Right renal pelvis (tissue), 4 donors: ENCODE data around the gene FBF1. TPM values are rescaled to one million over a fixed set of nuclear protein-coding genes. Genes with fewer than 3 reads are reported as not detected.
"Not testable (repeated sequence)": the region's sequence is repeated elsewhere in the genome, so short reads cannot be mapped to it uniquely, and the experiment has no call there.

Source experiments
- DNase-seq, 4 donors: peaks; one replicate each; pipeline ENCODE4 v3.0.0-alpha.2; 2013; ENCODE audit warnings: low read depth in 4 of 4, low spot score in 3 of 4, missing footprints in 1 of 4
- polyA plus RNA-seq, 4 donors: library from polyadenylated mRNA; unstranded; fragments of 120-200 nt; gene quantifications; one replicate each; pipeline ENCODE4 v1.2.1, GENCODE V29; 2013; ENCODE audit not compliant: insufficient read length in 4 of 4

The FBF1 gene, protein sequence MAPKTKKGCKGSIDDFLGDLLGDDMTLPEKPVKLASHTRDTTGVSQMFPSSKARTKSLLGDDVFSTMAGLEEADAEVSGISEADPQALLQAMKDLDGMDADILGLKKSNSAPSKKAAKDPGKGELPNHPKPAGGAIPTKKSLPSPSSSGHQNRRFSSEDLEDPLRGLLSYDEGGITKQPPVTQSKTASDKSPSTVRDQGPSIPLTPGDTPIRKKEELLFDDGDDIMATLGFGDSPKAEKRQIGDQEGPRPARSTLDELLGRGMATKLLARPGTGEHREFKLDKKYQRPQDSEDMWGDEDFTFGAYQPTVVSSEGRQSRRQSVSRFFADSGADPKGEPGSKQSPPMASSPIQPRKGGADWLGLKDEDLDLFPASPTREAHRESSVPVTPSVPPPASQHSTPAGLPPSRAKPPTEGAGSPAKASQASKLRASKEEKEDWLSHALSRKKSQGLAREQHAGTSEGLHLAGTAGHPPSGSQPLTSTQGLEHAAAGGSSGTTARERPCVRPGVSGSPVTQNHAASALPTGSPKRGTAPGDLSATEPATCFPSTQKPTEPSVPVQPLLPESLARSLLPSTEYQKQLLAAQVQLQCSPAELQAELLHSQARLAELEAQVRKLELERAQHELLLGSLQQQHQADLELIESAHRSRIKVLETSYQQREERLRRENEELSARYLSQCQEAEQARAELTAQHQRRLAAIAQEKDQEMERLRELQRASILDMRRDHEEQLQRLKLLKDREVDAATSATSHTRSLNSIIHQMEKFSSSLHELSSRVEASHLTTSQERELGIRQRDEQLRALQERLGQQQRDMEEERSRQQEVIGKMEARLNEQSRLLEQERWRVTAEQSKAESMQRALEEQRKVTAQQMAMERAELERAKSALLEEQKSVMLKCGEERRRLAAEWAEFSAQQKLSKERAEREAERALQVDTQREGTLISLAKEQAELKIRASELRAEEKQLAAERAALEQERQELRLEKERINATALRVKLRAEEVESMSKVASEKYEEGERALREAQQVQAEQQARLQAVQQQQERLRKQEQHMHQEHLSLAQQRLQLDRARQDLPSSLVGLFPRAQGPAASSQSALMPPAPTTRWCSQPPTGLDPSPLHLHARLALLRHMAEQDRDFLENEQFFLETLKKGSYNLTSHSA
- polyA plus RNA-seq = 10 to 100 TPM in 1 of 4 donors, 1 to 10 TPM in 3; 8.4 to 10.3 (median 8.9) TPM

DNA sequence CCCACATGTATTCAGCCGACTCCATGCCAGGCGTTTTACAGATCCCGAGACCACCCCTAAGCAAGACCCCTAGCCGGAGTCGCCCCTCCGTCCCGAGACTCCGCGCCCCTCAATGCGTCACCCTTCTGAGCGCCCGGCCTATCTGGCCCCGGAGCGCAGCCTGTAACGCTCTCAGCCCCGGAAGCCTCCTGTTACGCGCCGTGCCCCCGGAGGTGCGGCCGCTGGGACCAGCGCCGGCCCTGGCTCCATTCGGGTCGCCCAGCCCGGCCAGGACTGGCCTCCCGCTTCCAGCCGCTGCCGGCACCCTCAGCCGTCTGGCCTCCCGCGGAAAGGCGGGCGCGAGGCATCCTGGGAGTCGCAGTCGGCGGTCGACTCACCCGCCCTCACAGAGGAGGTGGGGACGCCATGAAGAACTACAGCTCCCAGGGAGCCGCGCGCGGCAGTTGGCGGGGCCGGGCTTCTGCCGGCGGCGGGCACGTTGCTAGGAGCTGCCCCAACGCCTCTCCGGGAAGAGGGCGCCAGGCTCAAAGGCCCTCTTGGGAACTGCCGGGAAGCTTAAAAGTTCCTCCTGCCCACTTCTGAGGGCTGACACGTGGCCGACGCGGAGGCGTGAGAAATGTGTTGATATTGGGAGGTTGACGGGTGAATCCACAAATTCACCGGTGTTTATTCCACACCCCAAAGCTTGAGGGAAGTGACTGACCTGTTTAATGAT is at the start of gene FBF1:
Gene FBF1 (minus strand): TSS at position 316 of the 715 bp plus-strand sequence. CDS start 2,893 bp downstream, outside the sequence.
- peak; percentile 78 to 87 (median 81) for DNase-seq

DNA sequence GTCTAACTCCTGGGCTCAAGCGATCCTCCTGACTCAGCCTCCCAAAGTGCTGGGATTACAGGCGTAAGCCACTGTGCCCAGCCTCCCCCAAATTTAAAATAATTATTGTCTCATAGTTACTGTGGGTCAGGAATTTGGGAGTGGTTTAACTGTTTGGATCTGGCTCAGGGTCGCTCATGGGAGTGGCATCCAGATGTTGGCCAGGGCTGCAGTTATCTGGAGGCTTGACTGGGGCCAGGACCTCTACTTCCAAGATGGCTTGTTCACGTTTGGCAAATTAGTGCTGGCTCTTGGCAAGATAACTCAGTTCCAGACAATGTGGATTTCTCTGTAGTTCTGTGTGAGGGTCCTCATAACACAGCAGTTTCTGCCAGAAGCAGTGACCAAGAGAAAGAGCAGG is 46.2 kb upstream of the FBF1 start:
- DNase-seq = no peak

DNA sequence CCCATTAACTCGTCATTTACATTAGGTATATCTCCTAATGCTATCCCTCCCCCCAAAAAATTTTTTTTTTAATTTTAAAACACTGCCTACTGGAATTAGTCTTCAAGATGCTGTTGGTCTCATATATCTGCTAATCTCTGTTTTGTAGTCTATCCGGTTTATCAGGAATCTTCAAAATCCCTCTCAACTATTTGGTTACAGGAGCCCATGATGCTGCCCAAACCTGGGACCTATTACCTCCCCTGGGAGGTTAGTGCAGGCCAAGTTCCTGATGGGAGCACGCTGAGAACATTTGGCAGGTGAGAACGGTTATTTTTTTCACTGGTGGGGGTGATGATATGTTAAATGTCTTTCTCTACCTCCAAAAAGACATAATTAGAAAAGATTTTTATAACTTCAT is 45.1 kb upstream of the FBF1 start:
- DNase-seq = no peak

DNA sequence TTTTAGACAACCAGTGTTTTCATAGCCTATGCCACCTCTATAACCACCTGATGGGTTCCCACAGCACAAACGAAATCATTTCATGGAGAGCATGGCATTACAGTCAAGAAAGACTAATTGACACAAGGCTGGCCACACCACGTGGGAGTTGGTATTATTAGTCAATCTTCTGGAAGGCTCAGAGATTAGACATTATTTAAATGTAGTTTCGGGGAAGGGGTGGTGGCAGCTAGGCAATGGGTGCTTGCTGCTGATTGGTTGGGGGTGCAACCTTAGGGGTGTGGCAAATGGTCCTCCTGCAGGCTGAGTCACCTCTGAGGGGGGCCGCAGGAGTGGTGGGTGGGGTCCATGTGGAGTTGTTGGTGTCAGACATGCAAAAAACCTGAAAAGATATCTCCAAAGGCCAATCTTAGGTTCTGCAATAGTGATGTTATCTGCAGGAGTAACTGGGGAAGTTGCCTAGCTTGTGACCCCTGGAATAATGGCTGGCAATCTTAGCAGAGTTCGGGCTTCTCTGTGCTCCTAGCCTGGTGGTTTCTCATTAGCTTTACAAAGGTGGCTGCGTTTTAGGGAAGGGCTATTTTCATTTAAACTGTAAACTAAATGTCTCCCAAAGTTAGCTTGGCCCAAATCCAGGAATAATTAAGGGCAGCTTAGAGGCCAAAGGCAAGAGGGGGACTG is 42.8 kb upstream of the FBF1 start:
- DNase-seq = no peak

DNA sequence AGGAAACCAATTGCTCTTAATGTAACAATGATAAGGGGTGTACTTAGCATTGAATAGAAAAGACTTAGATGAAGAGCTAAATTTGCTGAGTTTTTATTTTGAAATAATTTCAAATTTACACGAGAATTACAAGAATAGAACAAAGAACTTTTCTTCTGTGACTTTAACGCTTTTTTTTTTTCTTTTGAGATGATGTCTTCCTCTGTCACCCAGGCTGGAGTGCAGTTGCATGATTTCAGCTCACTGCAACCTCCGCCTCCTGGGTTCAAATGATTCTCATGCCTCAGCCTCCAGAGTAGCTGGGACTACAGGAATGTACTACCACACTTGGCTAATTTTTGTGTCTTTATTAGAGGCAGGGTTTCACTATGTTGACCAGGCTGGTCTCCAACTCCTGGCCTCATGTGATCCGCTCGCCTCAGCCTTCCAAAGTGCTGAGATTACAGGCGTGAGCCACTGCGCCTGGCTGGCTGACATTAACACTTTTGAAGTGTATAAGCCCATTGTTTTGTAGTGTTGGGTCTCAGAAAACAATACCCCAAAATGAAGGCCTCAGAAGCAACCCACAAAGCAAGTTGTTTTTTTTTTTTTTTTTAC is 40.3 kb upstream of the FBF1 start:
- no peak for DNase-seq

DNA sequence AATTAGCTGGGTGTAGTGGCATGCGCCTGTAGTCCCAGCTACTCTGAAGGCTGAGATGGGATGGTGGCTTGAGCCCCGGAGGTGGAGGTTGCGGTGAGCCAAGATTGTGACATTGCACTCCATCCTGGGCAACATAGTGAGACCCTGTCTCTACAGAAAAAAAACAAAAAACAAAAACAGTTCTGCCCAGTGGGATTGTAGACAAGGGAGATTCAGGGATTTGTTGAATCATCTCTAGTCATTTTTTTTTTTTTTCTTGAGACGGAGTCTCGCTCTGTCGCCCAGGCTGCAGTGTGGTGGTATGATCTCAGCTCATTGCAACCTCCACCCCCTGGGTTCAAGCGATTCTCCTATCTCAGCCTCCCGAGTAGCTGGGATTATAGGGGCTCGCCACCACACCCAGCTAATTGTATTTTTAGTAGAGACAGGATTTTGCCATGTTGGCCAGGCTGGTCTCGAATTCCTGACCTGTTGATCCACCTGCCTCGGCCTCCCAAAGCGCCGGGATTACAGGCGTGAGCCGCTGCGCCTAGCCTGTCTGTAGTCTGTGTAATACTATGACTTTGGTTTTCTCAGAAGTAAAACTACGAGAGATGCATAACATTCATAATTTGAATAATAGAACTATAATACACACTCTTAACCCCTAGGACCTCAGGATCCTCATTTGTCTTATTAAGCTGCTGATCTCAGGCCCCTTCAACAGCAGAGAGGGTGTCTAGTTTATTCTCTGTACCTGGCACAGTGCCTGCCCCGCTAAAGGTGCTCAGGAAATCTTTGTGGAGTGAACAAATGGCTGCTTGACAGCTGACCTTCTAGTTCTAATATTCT is 39.6 kb upstream of the FBF1 start:
- no peak for DNase-seq

DNA sequence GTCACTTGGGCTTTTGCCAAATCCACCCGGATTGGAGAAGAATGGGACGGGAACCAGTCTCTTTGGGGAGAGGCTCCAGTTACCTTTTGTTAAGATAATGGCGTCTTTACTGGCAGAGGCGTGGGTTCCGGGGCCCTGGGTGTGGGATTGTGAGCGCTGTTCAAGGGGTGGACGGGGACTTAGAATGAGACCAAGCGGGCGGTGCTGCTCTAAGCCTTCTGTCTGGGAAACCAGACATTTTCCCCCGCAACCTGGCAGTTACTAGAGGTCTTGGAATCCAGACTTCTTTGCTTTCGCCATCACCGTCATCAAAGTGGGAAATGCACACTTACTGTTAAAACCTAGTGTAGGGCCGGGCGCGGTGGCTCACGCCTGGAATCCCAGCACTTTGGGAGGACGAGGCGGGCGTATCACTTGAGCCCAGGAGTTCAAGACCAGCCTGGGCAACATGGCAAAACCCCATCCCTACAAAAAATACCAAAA is 38.9 kb upstream of the FBF1 start:
- no peak for DNase-seq

DNA sequence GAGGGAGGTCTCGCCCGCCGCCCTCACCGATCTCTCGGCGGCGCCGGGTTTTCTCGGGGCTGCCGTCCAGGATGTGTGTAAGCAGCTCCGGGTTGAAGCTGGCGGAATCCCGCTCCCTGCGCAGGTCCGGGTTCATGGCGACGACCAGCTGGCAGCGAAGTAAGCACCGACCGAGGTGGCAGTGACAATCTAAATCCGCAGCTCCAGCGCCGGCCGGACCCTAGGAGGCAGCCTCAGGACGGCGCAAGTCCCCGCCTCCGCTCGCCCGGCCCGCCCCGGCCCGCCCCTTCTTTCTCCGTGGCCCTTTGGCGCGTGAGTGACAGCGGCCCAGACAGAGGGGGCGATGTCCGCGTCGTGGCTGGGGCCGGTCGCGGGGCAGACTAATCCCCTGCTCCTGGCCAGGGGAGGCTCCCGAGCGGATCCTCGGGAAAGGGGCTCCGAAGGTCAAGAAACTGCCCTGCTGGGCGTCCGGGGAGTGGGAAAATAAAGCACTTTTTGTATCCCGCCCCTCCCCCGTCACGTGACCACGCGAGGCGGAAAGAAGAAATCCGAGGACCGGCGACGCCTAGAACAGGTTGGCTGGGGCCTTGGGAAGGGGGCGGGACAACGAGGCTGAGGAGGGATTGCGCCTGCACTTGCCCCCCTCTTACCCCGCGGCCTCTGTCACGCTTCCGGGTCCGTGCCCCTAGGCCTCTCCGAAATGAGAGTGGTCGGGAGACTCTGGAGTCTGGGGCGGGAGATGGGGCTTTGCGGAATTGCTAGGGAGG is 38.3 kb upstream of the FBF1 start, which contains the start of the genes ACOX1 and TEN1:
Gene ACOX1 (minus strand): TSS at position 229 of the 767 bp plus-strand sequence. CDS start 93 bp downstream, at position 136.
Gene TEN1 (plus strand): TSS at position 303 of the 767 bp plus-strand sequence. CDS start 6,953 bp downstream, outside the sequence.
- DNase-seq = peak; percentile 94 to 97 (median 96)

DNA sequence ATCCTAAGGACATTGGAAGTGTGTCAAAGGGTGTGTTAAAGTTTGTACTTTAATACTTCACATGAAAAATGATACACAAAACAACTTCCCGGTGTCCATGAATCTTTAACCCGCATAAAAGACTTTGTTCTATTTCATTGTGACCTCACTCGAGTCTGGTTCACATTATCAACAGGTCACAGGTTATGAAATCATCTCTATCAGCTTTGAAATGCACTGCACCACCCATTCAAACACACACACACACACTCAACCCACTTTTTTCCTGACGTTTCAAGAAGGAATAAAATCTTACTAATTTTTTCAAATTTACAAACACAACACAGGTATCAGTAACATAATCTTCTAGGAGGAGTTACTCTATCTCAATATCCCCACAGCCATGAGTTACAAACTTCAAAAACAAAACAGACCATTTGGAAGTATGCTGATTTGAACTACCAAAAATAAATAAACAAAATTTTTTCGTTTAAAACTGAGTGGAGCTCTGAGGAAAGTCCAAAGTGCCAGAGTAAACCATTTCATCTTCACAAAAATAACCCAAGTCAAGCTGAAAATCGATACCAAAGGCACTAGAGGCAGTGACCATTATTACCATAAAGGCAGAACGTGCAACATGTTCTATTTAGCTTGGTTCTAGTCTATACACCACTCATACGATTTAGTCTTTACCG is 35.5 kb upstream of the FBF1 start:
- no peak for DNase-seq

DNA sequence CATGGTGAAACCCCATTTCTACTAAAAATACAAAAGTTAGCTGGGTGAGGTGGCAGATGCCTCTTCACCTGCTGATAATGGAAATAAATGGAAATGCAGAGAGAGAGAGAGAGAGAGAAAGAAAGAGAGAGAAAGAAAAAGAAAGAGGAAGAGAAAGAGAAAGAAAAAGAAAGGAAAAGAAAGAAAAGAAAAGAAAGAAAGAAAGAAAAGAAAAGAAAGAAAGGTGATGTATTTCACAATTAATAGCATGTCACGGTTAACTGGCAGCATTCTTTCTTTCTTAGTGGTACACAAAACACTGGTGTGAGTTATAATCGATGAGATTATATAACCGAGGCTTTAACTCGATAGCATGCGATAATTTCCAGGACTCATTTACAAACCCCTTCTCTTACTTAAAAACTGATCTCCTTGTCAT is 34.9 kb upstream of the FBF1 start:
- DNase-seq = no peak

DNA sequence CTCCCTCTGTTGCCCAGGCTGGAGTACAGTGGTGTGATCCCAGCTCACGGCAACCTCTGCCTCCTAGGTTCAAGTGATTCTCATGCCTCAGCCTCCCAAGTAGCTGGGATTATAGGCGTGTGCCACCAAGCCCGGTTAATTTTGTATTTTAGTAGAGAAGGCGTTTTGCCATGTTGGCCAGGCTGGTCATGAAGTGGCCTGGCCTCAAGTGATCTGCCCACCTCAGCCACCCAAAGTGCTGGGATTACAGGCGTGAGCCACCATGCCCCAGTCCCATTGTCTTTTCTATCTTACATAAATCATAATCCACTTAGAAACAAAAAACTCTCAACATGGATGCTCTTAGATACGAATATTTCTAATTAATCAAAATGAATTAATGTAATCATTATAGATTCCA is 34.3 kb upstream of the FBF1 start:
- not testable (repeated sequence) for DNase-seq

DNA sequence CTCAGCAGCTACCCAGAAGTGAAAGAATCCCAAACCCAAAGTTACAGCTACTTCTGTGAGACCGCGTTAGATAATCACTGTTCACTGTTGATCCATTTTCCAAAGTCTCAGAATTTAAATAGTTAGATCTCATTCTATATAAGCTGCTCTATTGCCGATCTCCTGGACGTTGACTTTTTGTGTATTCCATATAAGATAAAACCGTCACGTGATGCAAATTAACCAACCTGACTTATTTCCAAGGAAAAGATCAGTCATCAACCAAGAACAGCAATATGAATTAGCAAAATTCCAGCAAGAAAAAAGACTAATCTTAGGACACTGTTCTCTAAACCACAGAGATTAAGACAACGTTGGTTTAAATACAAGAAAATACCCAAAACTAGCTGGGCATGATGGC is 29.8 kb upstream of the FBF1 start:
- no peak for DNase-seq

DNA sequence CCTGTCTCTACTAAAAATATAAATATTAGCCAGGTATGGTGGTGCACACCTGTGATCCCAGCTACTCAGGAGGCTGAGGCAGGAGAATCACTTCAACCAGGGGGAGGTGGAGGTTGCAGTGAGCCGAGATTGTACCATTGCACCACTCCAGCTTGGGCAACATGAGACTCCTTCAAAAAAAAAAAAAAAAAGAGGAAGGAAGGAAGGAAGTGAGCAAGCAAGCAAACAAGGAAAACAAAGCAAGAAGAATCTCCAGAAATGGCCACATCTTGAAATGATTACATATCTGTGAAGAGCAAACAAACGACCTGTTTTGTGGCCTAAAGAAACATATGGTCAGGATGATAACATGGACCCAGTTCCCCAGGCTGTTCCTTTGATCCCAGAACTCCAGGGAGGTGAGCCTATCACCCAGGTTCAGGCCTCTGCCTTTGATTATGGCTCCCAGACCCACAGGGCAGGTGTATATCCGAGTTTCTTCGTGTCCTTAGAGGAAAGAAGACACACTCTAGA is 29.2 kb upstream of the FBF1 start:
- no peak for DNase-seq

DNA sequence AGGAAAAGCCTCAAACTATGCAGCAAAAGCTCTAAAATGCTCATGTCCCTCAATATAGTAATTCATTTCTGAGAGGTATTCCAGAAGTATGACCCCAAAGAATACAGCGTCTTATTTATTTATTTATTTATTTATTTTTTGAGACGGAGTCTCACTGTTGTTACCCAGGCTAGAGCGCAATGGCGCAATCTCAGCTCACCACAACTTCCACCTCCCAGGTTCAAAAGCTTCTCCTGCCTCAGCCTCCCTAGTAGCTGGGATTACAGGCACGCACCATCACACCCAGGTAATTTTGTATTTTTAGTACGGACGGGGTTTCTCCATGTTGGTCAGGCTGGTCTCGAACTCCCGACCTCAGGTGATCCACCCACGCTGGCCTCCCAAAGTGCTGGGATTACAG is 28.2 kb upstream of the FBF1 start:
- DNase-seq = not testable (repeated sequence)

DNA sequence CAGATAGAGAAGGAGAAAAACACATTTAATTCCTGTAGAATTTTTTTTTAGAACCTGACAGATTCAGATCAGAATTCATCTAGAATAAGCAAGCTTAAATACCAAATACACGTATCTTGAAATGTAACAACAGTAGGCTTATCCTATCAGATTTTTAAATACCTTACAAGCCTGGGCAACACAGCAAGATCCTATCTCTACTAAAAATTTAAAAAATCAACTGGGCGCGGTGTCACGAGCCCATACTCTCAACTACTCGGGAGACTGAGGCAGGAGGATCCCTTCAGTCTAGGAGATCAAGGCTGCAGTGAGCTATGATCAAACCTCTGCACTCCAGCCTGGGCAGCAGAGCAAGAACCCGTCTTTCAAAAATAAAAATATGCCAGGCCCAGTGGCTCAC is 24.6 kb upstream of the FBF1 start:
- DNase-seq = no peak

DNA sequence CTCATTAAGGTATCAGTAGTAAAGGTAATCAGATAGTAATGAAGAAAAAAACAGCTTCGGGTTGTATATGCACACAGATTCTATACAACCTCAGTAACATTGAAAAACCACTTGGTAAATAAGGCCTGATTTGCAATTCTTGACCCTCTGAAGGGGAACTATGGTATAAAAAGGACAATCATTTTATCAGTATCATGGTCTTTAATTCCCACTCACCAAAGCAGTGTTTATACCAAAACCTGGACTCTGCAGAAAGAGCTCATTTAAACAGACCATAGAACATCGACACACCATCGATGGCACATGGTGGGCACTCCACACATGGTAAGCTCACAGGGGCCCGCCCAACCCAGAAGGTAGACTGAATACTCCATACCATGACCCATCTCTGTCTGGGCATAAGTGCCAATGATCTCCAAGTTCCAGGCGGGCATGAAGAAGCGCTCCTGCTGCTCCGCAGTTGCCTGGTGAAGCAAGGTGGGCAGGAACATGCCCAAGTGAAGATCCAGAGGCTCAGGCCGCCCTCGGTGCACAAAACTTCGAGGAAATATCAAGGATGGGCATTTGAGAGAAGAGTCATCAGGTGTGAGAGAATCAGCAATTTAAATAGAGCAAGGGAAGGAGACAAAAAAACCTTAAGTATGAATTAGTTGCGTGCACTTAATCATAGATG is 19.1 kb upstream of the FBF1 start:
- DNase-seq = no peak
